Activated CD4-positive, alpha-beta T cell treated with anti-CD3 and anti-CD28 coated beads for 36 hours (primary cell): ENCODE results near the gene FBXL16. TPM values are rescaled to one million over a fixed set of nuclear protein-coding genes. Genes with fewer than 3 reads are reported as not detected.

Source experiments
- ATAC-seq: fragments of 200-7000 bp; cut with Tn5 transposase; one replicate; pipeline ENCODE4 v1.10.0; 2021; ENCODE audit warnings: mild to moderate bottlenecking, moderate library complexity
- CTCF ChIA-PET: fragments of 350-600 bp; sonication (Branson Sonifier 250); formaldehyde crosslinking; loops from one replicate; lab custom pipeline; 2021; ENCODE audit warnings: antibody characterized with exemption; lab: Charles Lee
- POLR2A ChIA-PET: fragments of 350-600 bp; sonication (Branson Sonifier 250); formaldehyde crosslinking; loops from one replicate; lab custom pipeline; 2021; ENCODE audit warnings: antibody characterized with exemption, inconsistent platforms; lab: Charles Lee
- DNase-seq: peaks from one replicate; pipeline ENCODE4 v3.0.0-alpha.2; 2020
- H3K27ac Mint-ChIP-seq: one replicate; pipeline ENCODE4 v1.8.0; 2021; ENCODE audit warnings: mixed read lengths
- H3K27me3 Mint-ChIP-seq: one replicate; pipeline ENCODE4 v1.8.0; 2021; ENCODE audit warnings: mixed read lengths
- H3K36me3 Mint-ChIP-seq: one replicate; pipeline ENCODE4 v1.8.0; 2021; ENCODE audit warnings: low read depth, mixed read lengths
- H3K4me1 Mint-ChIP-seq: one replicate; pipeline ENCODE4 v1.8.0; 2021; ENCODE audit warnings: mixed read lengths
- H3K4me3 Mint-ChIP-seq: one replicate; pipeline ENCODE4 v1.8.0; 2021; ENCODE audit warnings: mild to moderate bottlenecking, moderate library complexity, mixed read lengths
- H3K9me3 Mint-ChIP-seq: one replicate; pipeline ENCODE4 v1.8.0; 2021; ENCODE audit warnings: low read depth, mixed read lengths
- intact Hi-C, 2 experiments: fragments of 100-400 bp; cut with DNase I in 1 of 2; cut with micrococcal nuclease in 1 of 2; formaldehyde crosslinking; loops; one replicate each; pipeline versions ENCODE4 v1.14.2 to v1.15.1; 2022 to 2024; cut with DNase I, micrococcal nuclease
- total RNA-seq, 2 experiments: library from RNA; stranded (reverse); gene quantifications; one replicate each; pipeline ENCODE4 v1.2.3, GENCODE V29; 2021

The FBXL16 gene
- total RNA-seq, 2 experiments from 2014 or later = 6.1 to 6.8 TPM

DNA sequence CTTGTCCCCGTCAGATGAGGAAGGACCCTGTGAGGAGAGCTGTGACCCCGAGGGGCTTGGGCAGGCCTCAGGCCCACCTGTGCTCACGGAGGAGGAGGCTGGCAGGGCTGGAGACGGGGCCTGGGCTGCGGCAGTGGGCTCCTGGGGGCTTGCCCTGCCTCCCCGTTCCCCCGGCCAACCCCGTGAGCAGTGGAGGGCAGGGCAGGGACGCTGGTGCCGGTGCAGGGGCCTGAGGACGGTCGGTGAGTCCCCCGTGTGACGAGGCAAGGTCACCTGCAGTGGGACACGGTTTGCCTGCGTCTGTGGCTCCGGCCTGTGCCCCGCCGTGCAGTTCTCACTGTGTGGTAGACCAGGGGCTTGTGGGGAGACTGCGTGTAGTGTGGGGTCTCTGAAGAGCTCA lies 46.0 kb downstream of the FBXL16 start:
- peaks cover 14% of the 10 kb centered on the region for H3K36me3 Mint-ChIP-seq
- no peak for DNase-seq
- no peaks in the 10 kb centered on the region for H3K27me3 Mint-ChIP-seq
- intact Hi-C loops = loop anchor here in 1 of 2 experiments (1.0 kb wide), 4 partner anchors 10 to 307 kb away; partner anchors contain the start of genes AXIN1, METTL26 and WDR90
- H3K4me3 Mint-ChIP-seq = no peak overlapping the region
- ChIA-PET CTCF (interaction anchor here (0.6 to 3.6 kb wide), 3 partner anchors 8 to 77 kb away, joined by 3 to 9 read pairs (median 6); partner anchors contain the start of gene WDR90), POLR2A (interaction anchor here (1.5 kb wide), 1 partner anchor 12 kb away, joined by 3 read pairs; no protein-coding TSS in a partner anchor)
- H3K9me3 Mint-ChIP-seq = no peaks in the 10 kb centered on the region
- no peak for ATAC-seq
- H3K4me1 Mint-ChIP-seq = peaks cover 5% of the 10 kb centered on the region
- no peak overlapping the region for H3K27ac Mint-ChIP-seq

DNA sequence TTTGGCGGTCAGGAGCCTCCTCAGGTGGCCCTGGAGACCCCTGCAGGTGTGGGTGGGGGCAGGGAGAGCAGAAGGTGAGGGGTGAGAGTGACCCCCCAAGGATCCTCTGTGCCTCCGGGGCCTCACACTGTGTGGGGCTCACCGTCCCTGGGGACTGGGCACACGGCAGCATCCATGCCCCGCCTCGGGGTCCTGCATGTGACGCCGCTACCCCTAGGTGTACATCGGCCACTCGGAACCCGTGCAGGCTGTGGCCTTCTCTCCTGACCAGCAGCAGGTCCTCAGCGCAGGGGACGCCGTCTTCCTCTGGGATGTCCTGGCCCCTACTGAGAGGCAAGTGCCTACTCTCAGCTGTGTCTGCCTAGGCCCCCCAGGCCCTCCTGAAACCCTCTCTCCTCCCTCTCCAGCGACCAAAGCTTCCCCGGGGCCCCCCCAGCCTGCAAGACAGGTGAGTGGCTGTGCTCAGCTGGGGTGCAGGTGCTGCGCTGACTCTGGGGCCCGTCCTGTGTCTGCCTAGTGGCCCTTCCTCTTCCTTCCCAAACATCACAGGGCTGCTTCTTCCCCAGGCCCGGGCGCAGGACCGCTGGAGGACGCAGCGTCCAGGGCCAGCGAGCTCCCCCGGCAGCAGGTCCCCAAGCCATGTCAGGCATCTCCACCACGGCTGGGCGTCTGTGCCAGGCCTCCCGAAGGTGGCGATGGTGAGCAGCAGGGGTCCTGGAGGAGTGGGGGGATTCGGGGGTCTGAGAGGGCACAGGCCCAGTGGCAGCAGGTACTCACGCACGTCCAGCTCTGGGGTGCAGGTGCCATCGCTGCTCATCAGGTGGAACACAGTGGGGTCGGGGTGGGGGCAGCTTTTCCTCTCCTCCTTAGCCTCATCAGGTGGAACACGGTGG lies 46.7 kb downstream of the FBXL16 start:
- Mint-ChIP-seq H3K36me3 (peaks cover 14% of the 10 kb centered on the region), H3K27ac (no peak overlapping the region), H3K4me3 (no peak overlapping the region), H3K4me1 (peaks cover 5% of the 10 kb centered on the region), H3K9me3 (no peaks in the 10 kb centered on the region), H3K27me3 (no peaks in the 10 kb centered on the region)
- intact Hi-C loops = no loop called here
- ChIA-PET POLR2A (interaction anchor here (0.8 to 1.5 kb wide), 2 partner anchors 9 to 11 kb away, joined by 3 read pairs; partner anchors contain the start of gene WDR90), CTCF (interaction anchor here (0.6 to 3.6 kb wide), 3 partner anchors 9 to 77 kb away, joined by 3 to 9 read pairs (median 6); partner anchors contain the start of gene WDR90)
- no peak for DNase-seq
- ATAC-seq = no peak

GRCh38 chr16:657487-657886 lies 48.1 kb downstream of the FBXL16 start:
- Mint-ChIP-seq H3K4me1 (peaks cover 5% of the 10 kb centered on the region), H3K9me3 (no peaks in the 10 kb centered on the region), H3K36me3 (peaks cover 10% of the 10 kb centered on the region), H3K4me3 (no peak overlapping the region), H3K27ac (no peak overlapping the region), H3K27me3 (no peaks in the 10 kb centered on the region)
- ATAC-seq (no peak), DNase-seq (no peak)
- ChIA-PET CTCF (no interaction called here), POLR2A (no interaction called here)
- intact Hi-C loops = no loop called here

- Mint-ChIP-seq H3K9me3 (no peaks in the 10 kb centered on the region), H3K27me3 (no peaks in the 10 kb centered on the region), H3K4me3 (no peak overlapping the region), H3K36me3 (peaks cover 4% of the 10 kb centered on the region), H3K4me1 (peaks cover 4% of the 10 kb centered on the region), H3K27ac (no peak overlapping the region)
- intact Hi-C loops = no loop called here
- ChIA-PET CTCF (no interaction called here), POLR2A (interaction anchor here (0.7 kb wide), 1 partner anchor 153 kb away, joined by 5 read pairs; no protein-coding TSS in a partner anchor)
- no peak for ATAC-seq
- DNase-seq = no peak
Observed at GRCh38 chr16:654034-654433, 51.6 kb downstream of the FBXL16 start.

DNA sequence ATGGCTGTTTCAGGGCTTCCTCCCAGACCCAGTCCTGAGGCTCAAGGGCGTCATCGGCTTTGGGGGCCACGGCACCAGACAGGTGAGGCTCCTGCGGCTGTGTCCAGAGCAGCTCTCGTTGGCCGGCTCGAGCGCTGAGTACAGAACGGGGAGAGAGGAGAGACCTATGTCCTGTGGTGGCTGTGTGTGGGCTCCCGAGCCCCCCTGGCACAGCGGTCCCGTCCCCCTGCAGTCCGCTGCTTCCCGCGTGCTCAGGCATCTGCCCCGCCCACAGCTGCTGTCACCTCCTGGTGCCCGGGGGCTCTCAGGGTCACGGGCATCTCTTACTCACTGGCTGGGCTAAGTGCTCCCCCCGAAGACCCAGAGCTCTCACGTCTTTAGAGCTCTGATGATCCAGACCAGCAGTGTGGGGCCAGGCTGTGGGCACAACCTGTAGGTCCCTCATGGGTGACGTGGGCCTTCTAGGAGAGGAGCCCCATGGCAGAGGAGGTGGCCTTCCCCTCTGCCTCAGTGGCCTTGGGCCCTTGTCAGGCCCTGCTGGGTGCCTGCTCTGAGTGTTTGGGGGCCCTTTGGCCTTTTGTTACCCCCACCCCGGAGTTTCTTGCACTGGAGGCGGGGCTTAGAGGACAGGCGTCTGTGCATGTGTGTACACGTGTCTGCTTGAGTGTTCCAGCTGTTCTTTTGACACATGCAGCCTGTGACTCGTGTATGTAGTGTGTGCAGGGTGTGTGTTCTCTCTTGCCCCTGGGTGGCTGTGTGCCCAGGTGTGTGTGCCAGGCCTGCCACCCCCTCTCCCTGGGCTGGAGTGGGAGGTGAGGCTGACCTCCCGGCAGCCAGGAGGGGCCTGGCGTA lies 52.9 kb downstream of the FBXL16 start:
- H3K27me3 Mint-ChIP-seq = no peaks in the 10 kb centered on the region
- DNase-seq (no peak), ATAC-seq (no peak)
- no peaks in the 10 kb centered on the region for H3K9me3 Mint-ChIP-seq
- ChIA-PET CTCF (no interaction called here), POLR2A (no interaction called here)
- H3K4me1 Mint-ChIP-seq = peaks cover 6% of the 10 kb centered on the region
- H3K36me3 Mint-ChIP-seq = no peaks in the 10 kb centered on the region
- no peak overlapping the region for H3K4me3 Mint-ChIP-seq
- intact Hi-C loops = no loop called here
- no peak overlapping the region for H3K27ac Mint-ChIP-seq

DNA sequence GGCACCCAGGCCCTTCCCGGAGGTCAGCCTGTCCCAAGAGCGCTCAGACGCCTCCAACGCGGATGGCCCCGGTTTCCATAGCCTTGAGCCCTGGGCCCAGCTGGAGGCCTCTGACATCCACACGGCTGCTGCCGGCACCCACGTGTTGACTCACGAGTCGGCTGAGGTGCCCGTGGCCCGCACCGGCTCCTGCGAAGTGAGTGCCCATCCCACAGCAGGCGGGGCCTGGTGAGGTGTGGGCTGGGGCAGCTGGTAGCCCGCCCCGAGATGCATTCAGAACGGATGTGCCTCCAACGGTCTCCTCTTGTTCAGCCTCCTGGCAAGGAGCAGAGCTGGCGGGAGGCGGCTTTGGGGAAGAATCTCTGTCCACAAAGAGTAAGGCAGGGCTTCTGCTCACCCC lies 53.8 kb downstream of the FBXL16 start:
- Mint-ChIP-seq H3K9me3 (no peaks in the 10 kb centered on the region), H3K27me3 (no peaks in the 10 kb centered on the region), H3K4me1 (peaks cover 6% of the 10 kb centered on the region), H3K27ac (no peak overlapping the region), H3K4me3 (no peak overlapping the region), H3K36me3 (no peaks in the 10 kb centered on the region)
- ATAC-seq (no peak), DNase-seq (no peak)
- POLR2A ChIA-PET = no interaction called here
- intact Hi-C loops = no loop called here
- CTCF ChIA-PET = no interaction called here

DNA sequence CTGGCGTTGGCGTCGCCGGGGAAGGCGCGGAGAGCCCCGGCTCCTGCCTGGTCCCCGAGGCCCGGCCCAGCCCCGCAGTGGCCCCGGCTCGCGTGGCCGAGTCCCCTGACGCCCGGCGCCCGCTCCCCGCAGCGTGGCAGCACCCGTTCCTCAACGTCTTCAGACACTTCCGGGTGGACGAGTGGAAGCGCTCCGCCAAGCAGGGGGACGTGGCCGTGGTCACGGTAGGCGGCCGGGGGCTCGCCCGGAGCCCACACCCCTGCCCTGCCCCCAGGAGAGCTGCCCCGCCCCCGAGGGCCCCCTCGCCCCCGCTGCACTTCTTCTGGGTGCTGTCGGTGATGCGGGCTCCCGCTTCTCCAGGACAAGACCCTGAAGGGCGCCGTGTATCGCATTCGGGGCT lies 56.0 kb downstream of the FBXL16 start:
- POLR2A ChIA-PET = interaction anchor here (0.6 to 1.2 kb wide), 2 partner anchors 9 to 13 kb away, joined by 3 to 4 read pairs; partner anchors contain the start of gene METTL26
- H3K27me3 Mint-ChIP-seq = no peaks in the 10 kb centered on the region
- intact Hi-C loops = loop anchor here in 1 of 2 experiments (1.0 kb wide), 9 partner anchors 8 to 139 kb away; partner anchors contain the start of genes CAPN15, CHTF18, MCRIP2 and METTL26
- H3K27ac Mint-ChIP-seq = no peak overlapping the region
- no peaks in the 10 kb centered on the region for H3K9me3 Mint-ChIP-seq
- CTCF ChIA-PET = interaction anchor here (0.6 to 2.4 kb wide), 5 partner anchors 11 to 427 kb away, joined by 3 to 9 read pairs (median 3); no protein-coding TSS in a partner anchor
- peak overlapping the region; percentile 71 for H3K4me3 Mint-ChIP-seq
- ATAC-seq (peak; percentile 11), DNase-seq (peak; percentile 37)
- peaks cover 2% of the 10 kb centered on the region for H3K36me3 Mint-ChIP-seq
- H3K4me1 Mint-ChIP-seq = peaks cover 9% of the 10 kb centered on the region

- Mint-ChIP-seq H3K4me1 (peaks cover 15% of the 10 kb centered on the region), H3K27me3 (no peaks in the 10 kb centered on the region), H3K27ac (peak within 1 kb of the TSS; percentile 73), H3K36me3 (peaks cover 5% of the 10 kb centered on the region), H3K4me3 (peak within 1 kb of the TSS; percentile 81), H3K9me3 (no peaks in the 10 kb centered on the region)
- ChIA-PET CTCF (interaction anchor here (0.6 to 2.4 kb wide), 7 partner anchors 11 to 426 kb away, joined by 3 to 9 read pairs (median 4); partner anchors contain the start of gene METTL26), POLR2A (interaction anchor here (0.6 to 1.2 kb wide), 2 partner anchors 10 to 13 kb away, joined by 3 to 4 read pairs; partner anchors contain the start of gene METTL26)
- DNase-seq (peak; percentile 96), ATAC-seq (peak; percentile 92)
- intact Hi-C loops = loop anchor here in 1 of 2 experiments (1.0 kb wide), 9 partner anchors 8 to 139 kb away; partner anchors contain the start of genes CAPN15, CHTF18, MCRIP2 and METTL26
Observed at GRCh38 chr16:648781-649589, 56.6 kb downstream of the FBXL16 start, which contains the start of gene WDR90. TSS of gene WDR90 (plus strand) at chr16:649365. CDS start at chr16:649417, 52 bp downstream.

DNA sequence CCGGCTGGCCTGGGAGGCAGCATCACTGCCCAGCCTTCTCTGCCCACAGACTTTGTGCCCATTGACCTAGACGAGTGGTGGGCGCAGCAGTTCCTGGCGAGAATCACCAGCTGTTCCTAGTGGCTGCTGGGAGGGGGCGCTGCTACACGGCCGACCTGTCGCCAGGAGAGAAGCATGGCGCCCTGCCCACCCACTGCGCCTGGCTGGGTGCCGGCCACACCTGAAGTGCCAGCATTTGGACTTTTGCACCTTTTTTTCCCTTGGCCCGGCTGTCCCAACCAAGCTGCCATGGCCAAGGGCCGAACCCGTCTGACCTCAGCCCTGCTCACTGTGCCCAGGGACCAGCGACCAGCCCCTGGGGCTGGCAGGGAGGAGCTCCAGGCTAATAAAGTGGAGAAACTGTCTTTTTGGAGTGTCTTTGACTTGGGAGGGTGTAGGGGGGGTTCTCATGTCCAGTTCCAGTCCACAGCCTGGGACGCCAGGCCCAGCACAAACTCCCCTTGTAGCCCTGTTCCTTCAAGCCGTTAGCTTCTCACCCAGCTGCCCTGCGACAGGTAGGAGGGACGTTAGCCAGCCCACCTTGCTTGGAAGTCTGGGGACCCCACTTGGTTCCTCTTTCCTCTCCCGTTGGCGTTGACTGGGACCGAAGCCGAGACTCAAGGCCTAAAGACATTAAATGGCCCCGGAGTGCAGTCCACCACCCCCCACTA lies 57.4 kb downstream of the FBXL16 start:
- H3K9me3 Mint-ChIP-seq = no peaks in the 10 kb centered on the region
- peaks cover 19% of the 10 kb centered on the region for H3K4me1 Mint-ChIP-seq
- DNase-seq (peak; percentile 79), ATAC-seq (peak; percentile 57)
- ChIA-PET POLR2A (interaction anchor here (1.5 kb wide), 1 partner anchor 11 kb away, joined by 3 read pairs; no protein-coding TSS in a partner anchor), CTCF (interaction anchor here (1.0 to 2.4 kb wide), 6 partner anchors 8 to 40 kb away, joined by 3 to 9 read pairs (median 4); partner anchors contain the start of gene METTL26)
- H3K36me3 Mint-ChIP-seq = peaks cover 5% of the 10 kb centered on the region
- no peaks in the 10 kb centered on the region for H3K27me3 Mint-ChIP-seq
- peak overlapping the region; percentile 81 for H3K4me3 Mint-ChIP-seq
- intact Hi-C loops = no loop called here
- H3K27ac Mint-ChIP-seq = peak overlapping the region; percentile 73
